HepG2 (cell line): Measurements from ENCODE around the gene CD151. TPM values are rescaled to one million over a fixed set of nuclear protein-coding genes. Genes with fewer than 3 reads are reported as not detected.

ENCODE experiments used
- BCL3 ChIP-seq: sonication (generic); formaldehyde crosslinking; IDR thresholded peaks from 2 replicates; pipeline ENCODE4 v1.5.1; 2020; ENCODE audit warnings: mild to moderate bottlenecking, missing genetic modification reagents, moderate library complexity
- GPN1 ChIP-seq: sonication (generic); formaldehyde crosslinking; IDR thresholded peaks from 2 replicates; pipeline ENCODE4 v1.5.1; 2020; ENCODE audit warnings: missing genetic modification reagents, borderline replicate concordance
- HMG20A ChIP-seq: IDR thresholded peaks from 2 replicates; pipeline ENCODE4 v1.6.1; 2016; ENCODE audit warnings: borderline replicate concordance
- HOXA7 ChIP-seq: sonication (generic); formaldehyde crosslinking; IDR thresholded peaks from 2 replicates; pipeline ENCODE4 v1.8.1; 2022; ENCODE audit warnings: mild to moderate bottlenecking, missing genetic modification reagents, moderate library complexity
- MXD4 ChIP-seq: IDR thresholded peaks from 2 replicates; pipeline ENCODE4 v1.6.1; 2016; ENCODE audit warnings: mild to moderate bottlenecking, missing biosample characterization, missing genetic modification reagents
- NKX3-1 ChIP-seq: sonication (generic); formaldehyde crosslinking; IDR thresholded peaks from 2 replicates; pipeline ENCODE4 v1.5.0; 2020; ENCODE audit warnings: missing genetic modification reagents
- NPAS2 ChIP-seq: sonication (generic); formaldehyde crosslinking; IDR thresholded peaks from 2 replicates; pipeline ENCODE4 v1.8.0; 2022; ENCODE audit warnings: mild to moderate bottlenecking, missing genetic modification reagents, borderline replicate concordance
- SMARCE1 ChIP-seq: fragments of 450-650 bp; IDR thresholded peaks from 2 replicates; pipeline ENCODE4 v1.6.1; 2017; ENCODE audit warnings: borderline replicate concordance
- ZEB1 ChIP-seq: IDR thresholded peaks from 2 replicates; pipeline ENCODE4 v1.6.1; 2012; ENCODE audit warnings: mild to moderate bottlenecking, low read depth, inconsistent platforms; ENCODE audit not compliant: insufficient replicate concordance
- ZFP82 ChIP-seq: sonication (generic); formaldehyde crosslinking; IDR thresholded peaks from 2 replicates; pipeline ENCODE4 v1.5.1; 2020; ENCODE audit warnings: mild to moderate bottlenecking, missing genetic modification reagents, borderline replicate concordance
- ZHX2 ChIP-seq, 2 experiments: sonication (generic) in 1 of 2; formaldehyde crosslinking in 1 of 2; IDR thresholded peaks; 2 replicates each; pipeline versions ENCODE4 v1.6.1 to v1.9.0; 2014 to 2022; ENCODE audit warnings: antibody characterized with exemption in 1 of 2, borderline replicate concordance in 1 of 2, inconsistent platforms in 1 of 2, low read depth in 1 of 2, missing genetic modification reagents in 1 of 2
- ZNF225 ChIP-seq: sonication (generic); formaldehyde crosslinking; IDR thresholded peaks from 2 replicates; pipeline ENCODE4 v1.4.0; 2020; ENCODE audit warnings: mild to moderate bottlenecking, missing genetic modification reagents
- ZNF331 ChIP-seq: sonication (generic); formaldehyde crosslinking; IDR thresholded peaks from 2 replicates; pipeline ENCODE4 v1.4.0; 2020; ENCODE audit warnings: missing genetic modification reagents
- ZNF354B ChIP-seq: sonication (generic); formaldehyde crosslinking; IDR thresholded peaks from 2 replicates; pipeline ENCODE4 v1.8.0; 2022; ENCODE audit warnings: mild to moderate bottlenecking, missing genetic modification reagents
- ZNF790 ChIP-seq: sonication (generic); formaldehyde crosslinking; IDR thresholded peaks from 2 replicates; pipeline ENCODE4 v1.8.0; 2022; ENCODE audit warnings: missing genetic modification reagents, mild to moderate bottlenecking, borderline replicate concordance
- polyA plus RNA-seq, 8 experiments: library from polyadenylated mRNA; depleted of rRNA in 3 of 8; stranded (reverse) in 7 of 8; unstranded in 1 of 8; fragments of >200 nt; fragmentation: Illumina TruSeq in 4 of 8; extraction: Trizol in 4 of 8; gene quantifications; 2 replicates each; pipeline versions ENCODE4 v1.2.1 to v1.2.3, GENCODE V29; 2011 to 2016; ENCODE audit warnings: low read depth in 4 of 8, missing spikeins in 1 of 8, mixed read lengths in 1 of 8; ENCODE audit not compliant: insufficient read depth in 1 of 8
- total RNA-seq, 5 experiments: library from RNA; depleted of rRNA; stranded (reverse); fragments of >200 nt; fragmentation: Illumina TruSeq; extraction: Trizol; gene quantifications; 2 replicates each; pipeline ENCODE4 v1.2.3, GENCODE V29; 2016; ENCODE audit warnings: low read depth in 1 of 5
- TF ChIP-seq, protein P1 (sequence below): conservative IDR thresholded peaks from 2 replicates; pipeline ENCODE4 v1.6.1; 2018; ENCODE audit warnings: missing genetic modification reagents
- TF ChIP-seq, protein P2 (sequence below): IDR thresholded peaks from 2 replicates; pipeline ENCODE4 v1.6.1; 2016; ENCODE audit warnings: mild to moderate bottlenecking

The CD151 gene
- total and polyA plus RNA-seq, 2 of the 13 experiments (the other 11 are each of a cell fraction or from before 2014, with no cell fraction given), result 125 to 197 TPM

DNA sequence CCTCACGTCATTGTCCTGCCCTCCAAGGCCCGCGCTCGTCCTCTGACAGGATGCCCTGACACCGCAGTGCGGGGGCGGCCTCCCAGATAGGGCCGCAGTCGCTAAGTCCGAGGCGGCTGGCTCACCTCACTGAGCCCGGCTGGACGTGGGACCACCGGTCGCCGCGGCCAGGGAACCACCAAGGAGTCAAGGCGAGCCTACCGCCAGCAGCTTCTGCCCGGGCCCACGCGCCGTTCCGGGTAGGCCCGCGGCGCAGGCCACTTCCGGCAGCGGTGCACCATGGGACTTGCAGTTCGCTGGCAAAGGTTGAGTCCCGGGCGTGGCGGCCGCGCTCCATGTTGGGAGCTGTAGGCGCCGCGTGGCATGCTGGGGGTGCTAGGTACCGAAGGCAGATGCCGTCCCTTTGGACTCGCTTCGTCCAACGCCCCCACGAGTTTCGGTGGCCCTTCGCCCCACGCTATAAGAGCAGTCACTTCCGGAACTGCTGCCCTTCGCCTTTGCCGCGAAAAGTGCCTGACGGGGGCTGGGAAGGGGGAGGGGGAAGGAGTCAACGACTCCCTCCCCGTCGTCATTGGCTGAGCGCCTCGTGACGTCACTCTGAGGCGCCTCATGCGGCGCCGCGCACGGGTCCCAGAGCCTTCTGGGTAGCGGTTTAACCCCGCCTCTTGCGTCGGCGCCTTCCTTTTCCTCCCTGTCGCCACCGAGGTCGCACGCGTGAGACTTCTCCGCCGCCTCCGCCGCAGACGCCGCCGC lies 23.3 kb upstream of the CD151 start, which contains the start of gene RPLP2 (continued):
- TF ChIP-seq BCL3 (CRISPR knock-in tag) (peak; percentile 59; the same call in 1 of the 2 replicates), NKX3-1 (0 out of 2 replicates have a peak, but pooled peaks have one; percentile 7), HMG20A (CRISPR knock-in tag) (no peak), ZFP82 (CRISPR knock-in tag) (peak; percentile 96), ZEB1 (no peak), ZNF225 (CRISPR knock-in tag) (peak; percentile 93), HOXA7 (CRISPR knock-in tag) (no peak), ZNF331 (no peak), NPAS2 (CRISPR knock-in tag) (no peak), MXD4 (CRISPR knock-in tag) (peak; percentile 92), ZNF354B (CRISPR knock-in tag) (0 out of 2 replicates have a peak, but pooled peaks have one; percentile 68), GPN1 (no peak), SMARCE1 (no peak), ZNF790 (no peak; the same call in 1 of the 2 replicates), ZHX2 (IDR thresholded peaks at IDR 0.05; ENCODE audit: low read depth) (peak; percentile 59), ZHX2 (CRISPR knock-in tag; IDR thresholded peaks at IDR 0.05; ENCODE audit: borderline replicate concordance) (no peak)
- TF ChIP-seq, protein P1, sequence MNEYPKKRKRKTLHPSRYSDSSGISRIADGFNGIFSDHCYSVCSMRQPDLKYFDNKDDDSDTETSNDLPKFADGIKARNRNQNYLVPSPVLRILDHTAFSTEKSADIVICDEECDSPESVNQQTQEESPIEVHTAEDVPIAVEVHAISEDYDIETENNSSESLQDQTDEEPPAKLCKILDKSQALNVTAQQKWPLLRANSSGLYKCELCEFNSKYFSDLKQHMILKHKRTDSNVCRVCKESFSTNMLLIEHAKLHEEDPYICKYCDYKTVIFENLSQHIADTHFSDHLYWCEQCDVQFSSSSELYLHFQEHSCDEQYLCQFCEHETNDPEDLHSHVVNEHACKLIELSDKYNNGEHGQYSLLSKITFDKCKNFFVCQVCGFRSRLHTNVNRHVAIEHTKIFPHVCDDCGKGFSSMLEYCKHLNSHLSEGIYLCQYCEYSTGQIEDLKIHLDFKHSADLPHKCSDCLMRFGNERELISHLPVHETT (CRISPR knock-in tag), result no peak; the same call in 1 of the 2 replicates
- TF ChIP-seq, protein P2, sequence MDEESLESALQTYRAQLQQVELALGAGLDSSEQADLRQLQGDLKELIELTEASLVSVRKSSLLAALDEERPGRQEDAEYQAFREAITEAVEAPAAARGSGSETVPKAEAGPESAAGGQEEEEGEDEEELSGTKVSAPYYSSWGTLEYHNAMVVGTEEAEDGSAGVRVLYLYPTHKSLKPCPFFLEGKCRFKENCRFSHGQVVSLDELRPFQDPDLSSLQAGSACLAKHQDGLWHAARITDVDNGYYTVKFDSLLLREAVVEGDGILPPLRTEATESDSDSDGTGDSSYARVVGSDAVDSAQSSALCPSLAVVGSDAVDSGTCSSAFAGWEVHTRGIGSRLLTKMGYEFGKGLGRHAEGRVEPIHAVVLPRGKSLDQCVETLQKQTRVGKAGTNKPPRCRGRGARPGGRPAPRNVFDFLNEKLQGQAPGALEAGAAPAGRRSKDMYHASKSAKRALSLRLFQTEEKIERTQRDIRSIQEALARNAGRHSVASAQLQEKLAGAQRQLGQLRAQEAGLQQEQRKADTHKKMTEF (CRISPR knock-in tag), result peak; percentile 84
